Neutrophil (primary cell): Measurements from ENCODE around the gene FXYD4.

Source experiments
- H3K27ac ChIP-seq: fragments of 200-600 bp; sonication (generic); 2 replicates; pipeline ENCODE4 v1.5.1; 2016; ENCODE audit warnings: mild to moderate bottlenecking, moderate library complexity
- H3K27me3 ChIP-seq: fragments of 200-600 bp; sonication (generic); 2 replicates; pipeline ENCODE4 v1.6.0; 2016; ENCODE audit warnings: mild to moderate bottlenecking
- H3K36me3 ChIP-seq: fragments of 200-600 bp; sonication (generic); 2 replicates; pipeline ENCODE4 v1.5.1; 2017
- H3K4me1 ChIP-seq, 2 experiments: fragments of 200-600 bp in 1 of 2; sonication (generic) in 1 of 2; 1 replicate in 1 of 2; 2 replicates in 1 of 2; pipeline versions ENCODE4 v1.5.1 to v1.6.1; 2013 to 2016; ENCODE audit warnings: low read depth in 1 of 2, low read length in 1 of 2, mild to moderate bottlenecking in 1 of 2, moderate library complexity in 1 of 2; ENCODE audit not compliant: control insufficient read depth in 1 of 2, insufficient read depth in 1 of 2
- H3K4me3 ChIP-seq, 2 experiments: fragments of 200-600 bp in 1 of 2; sonication (generic) in 1 of 2; 1 replicate in 1 of 2; 2 replicates in 1 of 2; pipeline ENCODE4 v1.5.1; 2013 to 2016; ENCODE audit warnings: low read depth in 1 of 2, low read length in 1 of 2, mild to moderate bottlenecking in 1 of 2, moderate library complexity in 1 of 2
- H3K9me3 ChIP-seq: fragments of 200-600 bp; sonication (generic); 2 replicates; pipeline ENCODE4 v1.5.1; 2016
- TF ChIP-seq, protein P1 (sequence below): fragments of 200-600 bp; sonication (generic); IDR thresholded peaks from 2 replicates; pipeline ENCODE4 v1.5.1; 2016; ENCODE audit warnings: antibody characterized with exemption

Gene FXYD4

DNA sequence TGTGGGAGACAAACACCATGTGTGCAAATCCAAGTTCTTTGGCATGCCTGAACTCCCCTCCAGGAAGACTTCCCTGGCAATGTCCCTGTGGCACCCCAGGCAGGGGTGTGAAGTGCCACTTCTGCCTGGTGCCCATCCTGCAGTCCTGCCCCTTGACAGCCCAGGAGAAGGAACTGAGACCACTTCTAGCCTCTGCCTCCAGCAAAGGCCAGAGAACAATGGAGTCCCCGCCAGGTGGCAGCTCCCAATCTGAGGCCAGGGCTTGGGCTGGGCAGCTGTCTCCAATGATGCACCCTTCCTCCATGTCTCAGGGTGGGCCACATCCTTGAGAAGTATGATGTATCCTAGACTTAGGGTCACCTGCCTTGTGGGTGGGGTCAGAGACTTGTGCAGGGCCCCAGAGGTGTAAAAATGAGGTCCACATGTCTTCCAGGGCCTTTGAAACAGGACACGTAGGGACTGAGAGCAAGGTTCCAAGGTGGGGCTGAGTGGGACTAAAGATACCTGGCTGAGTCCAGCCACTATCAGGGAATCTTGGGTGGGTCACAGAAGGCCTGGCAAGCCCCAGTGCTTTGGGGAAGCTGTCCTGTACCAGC, 5.5 kb downstream of the FXYD4 start:
- no peaks in the 10 kb centered on the region for H3K27me3 ChIP-seq
- no peak overlapping the region for H3K4me3 ChIP-seq
- no peak overlapping the region for H3K27ac ChIP-seq
- TF ChIP-seq, protein P1, sequence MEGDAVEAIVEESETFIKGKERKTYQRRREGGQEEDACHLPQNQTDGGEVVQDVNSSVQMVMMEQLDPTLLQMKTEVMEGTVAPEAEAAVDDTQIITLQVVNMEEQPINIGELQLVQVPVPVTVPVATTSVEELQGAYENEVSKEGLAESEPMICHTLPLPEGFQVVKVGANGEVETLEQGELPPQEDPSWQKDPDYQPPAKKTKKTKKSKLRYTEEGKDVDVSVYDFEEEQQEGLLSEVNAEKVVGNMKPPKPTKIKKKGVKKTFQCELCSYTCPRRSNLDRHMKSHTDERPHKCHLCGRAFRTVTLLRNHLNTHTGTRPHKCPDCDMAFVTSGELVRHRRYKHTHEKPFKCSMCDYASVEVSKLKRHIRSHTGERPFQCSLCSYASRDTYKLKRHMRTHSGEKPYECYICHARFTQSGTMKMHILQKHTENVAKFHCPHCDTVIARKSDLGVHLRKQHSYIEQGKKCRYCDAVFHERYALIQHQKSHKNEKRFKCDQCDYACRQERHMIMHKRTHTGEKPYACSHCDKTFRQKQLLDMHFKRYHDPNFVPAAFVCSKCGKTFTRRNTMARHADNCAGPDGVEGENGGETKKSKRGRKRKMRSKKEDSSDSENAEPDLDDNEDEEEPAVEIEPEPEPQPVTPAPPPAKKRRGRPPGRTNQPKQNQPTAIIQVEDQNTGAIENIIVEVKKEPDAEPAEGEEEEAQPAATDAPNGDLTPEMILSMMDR = no peak
- H3K4me1 ChIP-seq = no peaks in the 10 kb centered on the region
- H3K36me3 ChIP-seq = no peaks in the 10 kb centered on the region
- no peaks in the 10 kb centered on the region for H3K9me3 ChIP-seq

DNA sequence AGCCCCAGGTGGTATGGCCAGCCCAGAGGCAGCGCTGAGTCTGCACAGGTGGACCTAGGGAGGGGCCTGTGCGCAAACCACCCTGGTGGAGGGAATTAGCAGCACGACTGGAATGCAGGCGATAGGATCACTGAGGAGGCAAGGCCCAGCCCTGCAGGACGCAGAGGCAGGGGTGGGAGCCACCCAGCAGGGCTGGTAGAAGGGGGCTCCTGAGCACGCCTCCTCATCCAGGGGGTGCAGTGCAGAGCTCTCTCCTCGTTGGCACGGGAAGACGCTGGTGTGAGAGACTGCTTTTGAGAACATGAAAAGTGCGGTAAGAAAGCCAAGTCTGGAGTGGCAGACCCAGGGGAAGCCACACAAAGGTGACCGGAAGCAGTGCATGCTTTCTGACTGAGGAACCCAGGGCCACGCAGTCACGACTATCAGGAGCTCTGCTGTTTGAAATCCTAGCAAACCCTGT, 6.0 kb downstream of the FXYD4 start:
- TF ChIP-seq, protein P1 = no peak
- Histone ChIP-seq H3K9me3 (no peaks in the 10 kb centered on the region), H3K27ac (no peak overlapping the region), H3K4me3 (no peak overlapping the region), H3K36me3 (no peaks in the 10 kb centered on the region), H3K4me1 (no peaks in the 10 kb centered on the region), H3K27me3 (no peaks in the 10 kb centered on the region)

DNA sequence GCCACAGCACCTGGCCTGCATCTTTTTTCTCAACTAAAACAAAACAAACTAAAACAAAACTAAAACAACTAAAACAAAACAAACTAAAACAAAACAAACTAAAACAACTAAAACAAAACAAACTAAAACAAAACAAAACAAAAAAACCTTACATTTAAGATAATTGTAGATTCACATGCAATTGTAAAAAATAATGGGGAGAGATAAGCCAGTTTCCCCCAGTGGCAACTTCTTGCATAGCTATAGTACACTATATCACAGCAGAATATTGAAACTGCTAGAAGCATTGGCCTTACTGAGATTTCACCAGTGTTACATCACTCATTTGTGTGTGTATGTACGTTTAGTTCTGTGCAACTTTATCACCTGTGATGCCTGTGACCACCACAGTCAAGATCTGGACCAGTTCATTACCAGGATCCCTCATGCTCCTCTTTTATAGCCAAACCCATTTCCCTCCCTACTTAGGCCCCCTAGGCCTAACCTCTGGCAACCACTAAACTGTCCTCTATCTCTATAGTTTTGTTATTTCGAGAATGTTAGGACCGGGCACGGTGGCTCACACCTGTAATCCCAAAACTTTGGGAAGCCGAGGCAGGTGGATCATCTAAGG, 9.3 kb downstream of the FXYD4 start:
- TF ChIP-seq, protein P1 = no peak
- Histone ChIP-seq H3K4me1 (no peaks in the 10 kb centered on the region), H3K27me3 (no peaks in the 10 kb centered on the region), H3K27ac (no peak overlapping the region), H3K9me3 (no peaks in the 10 kb centered on the region), H3K4me3 (no peak overlapping the region), H3K36me3 (peaks cover 9% of the 10 kb centered on the region)

DNA sequence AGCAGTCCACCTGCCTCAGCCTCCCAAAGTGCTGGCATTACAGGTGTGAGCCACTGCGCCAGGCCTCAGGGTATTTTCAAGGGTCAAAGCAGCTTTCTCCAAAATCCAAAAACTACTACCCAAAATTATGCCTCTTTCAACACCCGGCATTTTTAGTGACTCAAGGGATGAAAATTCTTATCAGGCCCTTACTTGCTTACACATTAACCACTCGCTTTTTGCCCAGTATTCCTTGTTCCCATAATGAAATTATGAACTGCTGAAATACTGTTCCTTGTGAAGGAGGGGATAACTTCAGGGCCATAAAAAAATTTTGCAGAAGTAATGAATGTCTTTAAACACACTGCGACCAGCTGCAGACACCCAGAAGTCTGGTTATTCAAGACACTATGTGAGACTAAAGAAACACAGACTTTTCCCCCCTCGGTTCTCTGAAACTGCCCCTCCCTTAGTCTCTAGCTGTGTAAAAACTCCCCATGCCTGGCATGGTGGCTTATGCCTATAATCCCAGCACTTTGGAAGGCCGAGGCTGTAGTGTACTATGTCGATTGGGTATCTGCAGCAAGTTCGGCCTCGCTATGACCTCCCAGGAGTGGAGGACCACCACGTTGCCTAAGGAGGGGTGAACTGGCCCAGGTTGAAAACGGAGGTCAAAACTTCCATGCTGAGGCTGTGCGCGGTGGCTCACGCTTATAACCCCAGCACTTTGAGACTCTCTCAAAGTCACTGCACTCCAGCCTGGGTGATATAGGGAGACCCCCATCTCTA, 12.0 kb downstream of the FXYD4 start:
- no peaks in the 10 kb centered on the region for H3K9me3 ChIP-seq
- H3K27me3 ChIP-seq = no peaks in the 10 kb centered on the region
- no peak overlapping the region for H3K27ac ChIP-seq

More for the DNA sequence above, 12.0 kb downstream of the FXYD4 start:
- TF ChIP-seq, protein P1 = no peak
- Histone ChIP-seq H3K4me3 (no peak overlapping the region), H3K36me3 (peaks cover 36% of the 10 kb centered on the region), H3K4me1 (no peaks in the 10 kb centered on the region)
